Liver (tissue), 3 donors: Measurements from ENCODE around the gene LAD1.

ENCODE experiments used
- ATF3 ChIP-seq: IDR thresholded peaks from 2 replicates; pipeline ENCODE4 v1.6.1; 2016; ENCODE audit warnings: antibody characterized with exemption
- CTCF ChIP-seq: fragments of 150-350 bp; IDR thresholded peaks from 2 replicates; pipeline ENCODE4 v1.5.1; 2017; ENCODE audit warnings: improper control_type of control experiment, low read depth, low read length; ENCODE audit not compliant: missing input control
- EGR1 ChIP-seq, 2 donors: IDR thresholded peaks; 2 replicates each; pipeline ENCODE4 v1.6.1; 2016 to 2018; ENCODE audit warnings: antibody characterized with exemption in 2 of 2, low read depth in 2 of 2
- FOXA1 ChIP-seq: IDR thresholded peaks from 2 replicates; pipeline ENCODE4 v1.6.1; 2016; ENCODE audit warnings: antibody characterized with exemption
- JUND ChIP-seq, 2 donors: IDR thresholded peaks; 2 replicates each; pipeline ENCODE4 v1.6.1; 2016; ENCODE audit warnings: antibody characterized with exemption in 2 of 2
- MAX ChIP-seq: IDR thresholded peaks from 2 replicates; pipeline ENCODE4 v1.6.1; 2016; ENCODE audit warnings: antibody characterized with exemption
- NR2F2 ChIP-seq: IDR thresholded peaks from 2 replicates; pipeline ENCODE4 v1.6.1; 2016; ENCODE audit warnings: antibody characterized with exemption
- RAD21 ChIP-seq, 2 donors: IDR thresholded peaks; 2 replicates each; pipeline ENCODE4 v1.6.1; 2016; ENCODE audit warnings: antibody characterized with exemption in 2 of 2, mild to moderate bottlenecking in 2 of 2
- REST ChIP-seq: IDR thresholded peaks from 2 replicates; pipeline ENCODE4 v1.6.1; 2016; ENCODE audit warnings: antibody characterized with exemption, mild to moderate bottlenecking
- RXRA ChIP-seq, 2 donors: IDR thresholded peaks; 2 replicates each; pipeline ENCODE4 v1.6.1; 2017 to 2018; ENCODE audit warnings: antibody characterized with exemption in 2 of 2, mild to moderate bottlenecking in 1 of 2
- TAF1 ChIP-seq: conservative IDR thresholded peaks from 2 replicates; pipeline ENCODE4 v1.6.1; 2016; ENCODE audit warnings: antibody characterized with exemption, mild to moderate bottlenecking
- YY1 ChIP-seq: IDR thresholded peaks from 2 replicates; pipeline ENCODE4 v1.6.1; 2016; ENCODE audit warnings: antibody characterized with exemption, mild to moderate bottlenecking
- ZBTB33 ChIP-seq: IDR thresholded peaks from 2 replicates; pipeline ENCODE4 v1.6.1; 2016; ENCODE audit warnings: antibody characterized with exemption
- donor health status: healthy.
- donor health status: healthy.

GRCh38 chr1:201371276-201371675, 27.8 kb downstream of the LAD1 start:
- TF ChIP-seq NR2F2 (no peak), CTCF (no peak), TAF1 (no peak), MAX (no peak), YY1 (no peak), ZBTB33 (no peak), ATF3 (no peak), RXRA (IDR thresholded peaks at IDR 0.05) (no peak), JUND (IDR thresholded peaks at IDR 0.05) (no peak), REST (no peak), RAD21 (IDR thresholded peaks at IDR 0.05) (no peak), FOXA1 (no peak), EGR1 (IDR thresholded peaks at IDR 0.05; ENCODE audit: low read depth in 2 of 2) (no peak)
